ENCODE data around the gene METTL22.

GRCh38 chr16:8614435-8615029 is 7.0 kb upstream of the METTL22 start:
- TF ChIP-seq CTCF (IDR thresholded peaks at IDR 0.05), result no peak
- TF ChIP-seq POLR2A (IDR thresholded peaks at IDR 0.05), result no peak
